Activated CD4-positive, alpha-beta T cell treated with anti-CD3 and anti-CD28 coated beads for 1 hour (primary cell): ENCODE measurements around the gene ISLR.

Experiments used
- DNase-seq: peaks from one replicate; pipeline ENCODE4 v3.0.0-alpha.2; 2020

ISLR gene

GRCh38 chr15:74173380-74174218 is at the start of gene ISLR:
Gene ISLR, plus strand, starts transcription at chr15:74173710. Its CDS starts 1,149 bp downstream, at chr15:74174859.
- no peak for DNase-seq

GRCh38 chr15:74124196-74124595 is 49.3 kb upstream of the ISLR start:
- no peak for DNase-seq

GRCh38 chr15:74124759-74125158 is 48.8 kb upstream of the ISLR start:
- DNase-seq, result no peak

- peak; percentile 73 for DNase-seq
Measured at GRCh38 chr15:74127255-74127953, 46.1 kb upstream of the ISLR start.

- DNase-seq, result no peak
Measured at GRCh38 chr15:74127954-74128784, 45.3 kb upstream of the ISLR start.

- DNase-seq, result no peak
Measured at GRCh38 chr15:74128785-74129585, 44.5 kb upstream of the ISLR start.

- no peak for DNase-seq
Measured at GRCh38 chr15:74129586-74130154, 43.8 kb upstream of the ISLR start.

GRCh38 chr15:74130155-74130848 is 43.2 kb upstream of the ISLR start, which contains the start of gene ISLR2:
Gene ISLR2, plus strand, starts transcription at chr15:74130586. Its CDS starts 2,169 bp downstream, at chr15:74132755.
- no peak for DNase-seq

GRCh38 chr15:74130849-74131627 is 42.5 kb upstream of the ISLR start:
- DNase-seq, result no peak

- no peak for DNase-seq
Measured at GRCh38 chr15:74131628-74132413, 41.7 kb upstream of the ISLR start.

- no peak for DNase-seq
Measured at GRCh38 chr15:74132681-74133651, 40.5 kb upstream of the ISLR start.

- no peak for DNase-seq
Measured at GRCh38 chr15:74133694-74134386, 39.7 kb upstream of the ISLR start.

- no peak for DNase-seq
Measured at GRCh38 chr15:74134387-74135027, 39.0 kb upstream of the ISLR start.

GRCh38 chr15:74135041-74135565 is 38.4 kb upstream of the ISLR start:
- no peak for DNase-seq

- no peak for DNase-seq
Measured at GRCh38 chr15:74136540-74136813, 37.0 kb upstream of the ISLR start.

GRCh38 chr15:74136814-74137536 is 36.5 kb upstream of the ISLR start:
- no peak for DNase-seq

- no peak for DNase-seq
Measured at GRCh38 chr15:74137537-74137894, 36.0 kb upstream of the ISLR start.
